Daoy (cell line): ENCODE measurements around the gene GRM5. TPM values are rescaled to one million over a fixed set of nuclear protein-coding genes. Genes with fewer than 3 reads are reported as not detected.
"Not testable (repeated sequence)": the region's sequence is repeated elsewhere in the genome, so short reads cannot be mapped to it uniquely, and the experiment has no call there.

ENCODE experiments used
- DNase-seq: peaks from one replicate; pipeline ENCODE4 v3.0.0-alpha.2; 2015; ENCODE audit warnings: low read depth
- total RNA-seq: library from RNA; depleted of rRNA; stranded (reverse); fragments of >200 nt; shearing (Covaris generic); gene quantifications from 2 replicates; pipeline ENCODE4 v1.2.3, GENCODE V29; 2014

The GRM5 gene
- total RNA-seq, 1 experiment from 2014 or later: not detected

GRCh38 chr11:88835709-88836108 is 230.1 kb downstream of the GRM5 start:
- not testable (repeated sequence) for DNase-seq

- DNase-seq: no peak
These were observed 234.4 kb downstream of the GRM5 start for GRCh38 chr11:88831303-88831890.

- DNase-seq: no peak
These were observed 238.6 kb downstream of the GRM5 start for GRCh38 chr11:88827018-88827676.

- no peak for DNase-seq
These were observed 246.2 kb downstream of the GRM5 start for GRCh38 chr11:88819616-88820015.

- DNase-seq: no peak
These were observed 246.8 kb downstream of the GRM5 start for GRCh38 chr11:88818978-88819377.

GRCh38 chr11:88815505-88815904 is 250.3 kb downstream of the GRM5 start:
- no peak for DNase-seq

GRCh38 chr11:88814076-88814475 is 251.7 kb downstream of the GRM5 start:
- DNase-seq: no peak

- no peak for DNase-seq
These were observed 252.4 kb downstream of the GRM5 start for GRCh38 chr11:88813233-88813915.

GRCh38 chr11:88810420-88811097 is 255.2 kb downstream of the GRM5 start:
- DNase-seq: no peak

- DNase-seq: no peak
These were observed 256.7 kb downstream of the GRM5 start for GRCh38 chr11:88809126-88809525.

GRCh38 chr11:88807349-88807748 is 258.4 kb downstream of the GRM5 start:
- no peak for DNase-seq

GRCh38 chr11:88806410-88806809 is 259.4 kb downstream of the GRM5 start:
- DNase-seq: no peak

GRCh38 chr11:88801484-88802123 is 264.2 kb downstream of the GRM5 start:
- DNase-seq: no peak

- no peak for DNase-seq
These were observed 265.8 kb downstream of the GRM5 start for GRCh38 chr11:88799771-88800500.

- DNase-seq: no peak
These were observed 275.6 kb downstream of the GRM5 start for GRCh38 chr11:88790182-88790581.

GRCh38 chr11:88779577-88779976 is 286.2 kb downstream of the GRM5 start:
- DNase-seq: peak; percentile 51

GRCh38 chr11:88770475-88771079 is 295.2 kb downstream of the GRM5 start:
- DNase-seq: no peak

- DNase-seq: no peak
These were observed 321.6 kb downstream of the GRM5 start for GRCh38 chr11:88744140-88744539.

- no peak for DNase-seq
These were observed 326.3 kb downstream of the GRM5 start for GRCh38 chr11:88739524-88739923.

- DNase-seq: peak; percentile 4
These were observed 356.2 kb downstream of the GRM5 start for GRCh38 chr11:88709567-88709966.

GRCh38 chr11:88704485-88704884 is 361.3 kb downstream of the GRM5 start:
- DNase-seq: no peak
